ENCODE measurements around the gene LIPI.
"Not testable (repeated sequence)": the region's sequence is repeated elsewhere in the genome, so short reads cannot be mapped to it uniquely, and the experiment has no call there.

Gene LIPI

DNA sequence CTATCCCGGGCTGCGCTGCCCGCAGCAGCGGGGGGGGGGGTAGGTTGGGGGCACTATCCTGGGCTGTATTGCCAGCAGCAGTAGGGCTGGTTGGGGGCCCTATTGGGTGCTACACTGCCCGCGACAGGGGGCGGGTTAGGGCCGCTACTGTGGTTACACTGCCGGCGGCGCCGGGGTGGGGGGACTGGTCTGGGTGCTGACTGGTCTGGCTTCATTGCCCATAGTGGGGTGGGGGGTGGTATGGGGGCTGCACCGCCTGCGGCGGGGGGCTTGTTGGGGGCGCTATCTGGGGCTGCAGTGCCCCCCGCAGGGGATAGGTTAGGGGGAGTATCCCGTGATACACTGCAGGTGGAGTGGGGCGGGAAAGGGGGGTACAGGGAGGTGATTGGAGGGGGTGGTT lies 148.1 kb downstream of the LIPI start:
- not testable (repeated sequence) for H3K9me3 ChIP-seq (ENCODE audit: low read length); H3K27me3 ChIP-seq (ENCODE audit: insufficient read depth, low read length); H2AFZ ChIP-seq (ENCODE audit: low read depth, low read length); H3K4me1 ChIP-seq (ENCODE audit: insufficient read depth, low read length); H3K36me3 ChIP-seq (ENCODE audit: insufficient read depth, low read length); H3K4me3 ChIP-seq (ENCODE audit: low read length)

DNA sequence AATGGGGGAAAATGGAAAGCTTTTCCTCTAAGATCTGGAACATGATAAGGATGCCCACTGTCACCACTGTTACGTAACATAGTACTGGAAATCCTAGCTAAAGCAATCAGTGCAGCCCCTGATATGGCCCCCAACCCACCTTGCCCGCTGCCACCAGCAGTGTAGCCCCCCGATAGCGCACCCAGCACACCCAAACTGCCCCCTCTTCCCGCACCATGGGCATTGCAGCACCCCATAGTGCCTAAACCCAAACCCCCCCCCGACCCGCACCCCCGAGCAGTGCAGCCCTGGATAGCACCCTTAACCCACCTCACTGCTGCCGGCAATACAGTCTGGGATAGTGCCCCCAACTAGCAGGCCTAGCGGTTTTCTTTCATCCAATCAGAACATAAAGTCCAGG lies 148.9 kb downstream of the LIPI start:
- not testable (repeated sequence) for H2AFZ ChIP-seq (ENCODE audit: low read depth, low read length); H3K27me3 ChIP-seq (ENCODE audit: insufficient read depth, low read length); H3K4me3 ChIP-seq (ENCODE audit: low read length); H3K36me3 ChIP-seq (ENCODE audit: insufficient read depth, low read length); H3K4me1 ChIP-seq (ENCODE audit: insufficient read depth, low read length); H3K9me3 ChIP-seq (ENCODE audit: low read length)

DNA sequence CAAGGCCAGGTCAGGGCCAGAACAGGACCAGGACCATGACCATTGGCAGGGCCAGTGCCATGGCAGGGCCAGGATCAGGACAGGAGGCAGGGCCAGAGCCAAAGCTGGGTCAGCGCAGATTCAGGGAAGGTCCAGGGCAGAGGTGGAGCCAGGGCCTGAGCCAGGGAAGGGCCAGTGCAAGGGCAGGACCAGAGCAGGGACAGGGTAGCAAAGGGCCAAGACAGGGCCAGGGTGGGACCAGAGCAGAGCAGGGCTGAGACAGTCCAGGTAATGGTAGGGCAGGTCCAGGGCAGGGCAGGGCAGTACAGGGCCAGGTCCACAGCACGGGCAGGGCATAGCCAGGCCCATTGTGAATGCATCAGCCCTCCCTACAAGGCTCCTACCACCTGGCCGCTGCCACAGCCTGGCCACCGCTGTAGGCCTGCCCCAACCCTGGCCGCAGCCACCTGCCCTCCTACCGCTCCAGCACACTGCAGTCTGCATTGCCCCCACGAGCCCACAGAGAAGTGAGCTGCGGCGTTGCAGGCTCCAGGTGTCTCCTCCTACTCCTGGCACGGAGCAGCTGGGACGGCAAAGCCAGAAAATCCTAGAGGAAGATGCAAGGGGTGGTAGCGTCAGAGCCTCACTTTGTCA lies 151.6 kb downstream of the LIPI start:
- H3K4me1 ChIP-seq (ENCODE audit: insufficient read depth, low read length); H3K27me3 ChIP-seq (ENCODE audit: insufficient read depth, low read length); H3K4me3 ChIP-seq (ENCODE audit: low read length); H2AFZ ChIP-seq (ENCODE audit: low read depth, low read length); H3K9me3 ChIP-seq (ENCODE audit: low read length); H3K36me3 ChIP-seq (ENCODE audit: insufficient read depth, low read length): not testable (repeated sequence)

Measured in neuron (in vitro differentiated cells).